GM12873 (cell line): ENCODE measurements around the gene CPED1.

Experiments used
- CTCF ChIP-seq: IDR thresholded peaks from 2 replicates; pipeline ENCODE4 v1.5.1; 2012; ENCODE audit warnings: low read depth, mild to moderate bottlenecking, moderate library complexity, low read length, control low read depth; ENCODE audit not compliant: insufficient read depth; ENCODE audit errors: missing control alignments

The CPED1 gene

GRCh38 chr7:121288894-121289293, 300.4 kb downstream of the CPED1 start:
- TF ChIP-seq CTCF, result no peak

GRCh38 chr7:121294448-121294992, 306.0 kb downstream of the CPED1 start:
- no peak for TF ChIP-seq CTCF

GRCh38 chr7:121297843-121298242, 309.3 kb downstream of the CPED1 start:
- TF ChIP-seq CTCF, result no peak

- TF ChIP-seq CTCF, result no peak
Measured at GRCh38 chr7:121298831-121299239, 310.3 kb downstream of the CPED1 start.

- TF ChIP-seq CTCF, result no peak
Measured at GRCh38 chr7:121300685-121301420, 312.3 kb downstream of the CPED1 start.

- TF ChIP-seq CTCF, result no peak
Measured at GRCh38 chr7:121301446-121302213, 313.1 kb downstream of the CPED1 start.

- TF ChIP-seq CTCF, result no peak
Measured at GRCh38 chr7:121302214-121302745, 313.8 kb downstream of the CPED1 start.
